HepG2 (cell line): Measurements from ENCODE around the gene ALDH1L2. TPM values are rescaled to one million over a fixed set of nuclear protein-coding genes. Genes with fewer than 3 reads are reported as not detected.

Source experiments
- ATAC-seq: fragments of 200-7000 bp; cut with Tn5 transposase; 3 replicates; pipeline ENCODE4 v1.9.1; 2020; ENCODE audit warnings: mild to moderate bottlenecking, moderate library complexity
- BruUV-seq: library from RNA; stranded (reverse); fragments of 400-500 nt; replicated peaks from 2 replicates; lab custom pipeline; 2021; lab: Mats Ljungman, UMichigan
- CTCF ChIA-PET: fragments of 300-600 bp; formaldehyde crosslinking; extraction: SDS; loops from one replicate; lab custom pipeline; 2021; ENCODE audit warnings: low total read pairs, inconsistent platforms, low intra/inter-chr PET ratio; lab: Yijun Ruan, JAX
- POLR2A ChIA-PET: fragments of 350-600 bp; sonication (Branson Sonifier 250); formaldehyde crosslinking; loops from one replicate; lab custom pipeline; 2020; ENCODE audit warnings: antibody characterized with exemption, inconsistent platforms; lab: Yijun Ruan, JAX
- DNase-seq: peaks from one replicate; pipeline ENCODE4 v3.0.0-alpha.2; 2015; ENCODE audit warnings: low spot score
- FAIRE-seq: peaks from 3 replicates; lab custom pipeline; 2011; peaks lifted over from hg19 to GRCh38; lab: Jason Lieb, UNC
- H2AFZ ChIP-seq: one replicate; pipeline ENCODE4 v1.6.1; 2011; ENCODE audit warnings: low read length, inconsistent platforms
- H3K27ac ChIP-seq: fragments of 300-600 bp; 3 replicates; pipeline ENCODE4 v1.8.0; 2011; ENCODE audit warnings: mixed run types, mild to moderate bottlenecking, mixed read lengths, low read length, inconsistent platforms; ENCODE audit not compliant: insufficient read depth; ENCODE audit errors: extremely low read length
- H3K27me3 ChIP-seq, 2 experiments: fragments of 200-600 bp in 1 of 2; 2 replicates in 1 of 2; 3 replicates in 1 of 2; pipeline versions ENCODE4 v1.6.0 to v1.8.0; 2011; ENCODE audit warnings: low read length in 2 of 2, mild to moderate bottlenecking in 2 of 2, moderate library complexity in 2 of 2, inconsistent platforms in 1 of 2; ENCODE audit not compliant: insufficient read depth in 2 of 2, control insufficient read depth in 1 of 2
- H3K36me3 ChIP-seq, 2 experiments: fragments of 200-600 bp in 1 of 2; replicated peaks in 1 of 2; 2 replicates in 1 of 2; 3 replicates in 1 of 2; pipeline versions ENCODE4 v1.5.1 to v1.8.0; 2011; ENCODE audit warnings: low read length in 2 of 2, inconsistent platforms in 1 of 2; ENCODE audit not compliant: insufficient read depth in 2 of 2, control insufficient read depth in 1 of 2
- H3K4me1 ChIP-seq: 2 replicates; pipeline ENCODE4 v1.5.1; 2012; ENCODE audit warnings: low read length, inconsistent platforms; ENCODE audit not compliant: insufficient read depth
- H3K4me2 ChIP-seq: 2 replicates; pipeline ENCODE4 v1.6.0; 2011; ENCODE audit warnings: low read depth, low read length, inconsistent platforms
- H3K4me3 ChIP-seq, 3 experiments: fragments of 200-600 bp in 1 of 3; sonication (generic), shearing (Covaris generic) in 1 of 3; replicated peaks in 1 of 3; 2 replicates each; pipeline ENCODE4 v1.5.1; 2011 to 2016; ENCODE audit warnings: low read length in 3 of 3, inconsistent platforms in 2 of 3, low read depth in 2 of 3, mild to moderate bottlenecking in 2 of 3, control low read depth in 1 of 3, mixed read lengths in 1 of 3; ENCODE audit not compliant: insufficient read depth in 1 of 3
- H3K79me2 ChIP-seq: one replicate; pipeline ENCODE4 v1.6.1; 2011; ENCODE audit warnings: low read length, inconsistent platforms; ENCODE audit not compliant: insufficient read depth
- H3K9ac ChIP-seq: 2 replicates; pipeline ENCODE4 v1.6.0; 2011; ENCODE audit warnings: mild to moderate bottlenecking, low read depth, low read length, inconsistent platforms; ENCODE audit not compliant: insufficient read depth
- H3K9me3 ChIP-seq: 2 replicates; pipeline ENCODE4 v1.5.1; 2012; ENCODE audit warnings: mild to moderate bottlenecking, low read length
- H4K20me1 ChIP-seq: 2 replicates; pipeline ENCODE4 v1.6.0; 2011; ENCODE audit warnings: inconsistent platforms, mild to moderate bottlenecking, low read length, moderate library complexity; ENCODE audit not compliant: insufficient read depth
- DMAP1 ChIP-seq: IDR thresholded peaks from 2 replicates; pipeline ENCODE4 v1.6.1; 2016
- ETV5 ChIP-seq: IDR thresholded peaks from 2 replicates; pipeline ENCODE4 v1.6.1; 2018; ENCODE audit warnings: missing biosample characterization, missing genetic modification reagents, inconsistent platforms, borderline replicate concordance
- FOSL1 ChIP-seq: sonication (generic); formaldehyde crosslinking; IDR thresholded peaks from 2 replicates; pipeline ENCODE4 v1.9.0; 2021; ENCODE audit warnings: missing genetic modification reagents, borderline replicate concordance
- FOSL2 ChIP-seq: sonication (generic); formaldehyde crosslinking; IDR thresholded peaks from 2 replicates; pipeline ENCODE4 v1.4.0; 2020; ENCODE audit warnings: missing genetic modification reagents
- FOXP1 ChIP-seq, 2 experiments: fragments of 450-650 bp in 1 of 2; IDR thresholded peaks; 2 replicates each; pipeline ENCODE4 v1.6.1; 2017 to 2018; ENCODE audit warnings: antibody characterized with exemption in 1 of 2
- HMG20A ChIP-seq: IDR thresholded peaks from 2 replicates; pipeline ENCODE4 v1.6.1; 2016; ENCODE audit warnings: borderline replicate concordance
- MAFK ChIP-seq, 2 experiments: IDR thresholded peaks in 1 of 2; conservative IDR thresholded peaks in 1 of 2; 2 replicates each; pipeline ENCODE4 v1.6.1; 2011; ENCODE audit warnings: improper control_type of control experiment in 2 of 2, low read length in 2 of 2
- MIXL1 ChIP-seq: IDR thresholded peaks from 2 replicates; pipeline ENCODE4 v1.6.1; 2016
- MTF1 ChIP-seq: sonication (generic); formaldehyde crosslinking; IDR thresholded peaks from 2 replicates; pipeline ENCODE4 v1.5.0; 2020; ENCODE audit warnings: missing genetic modification reagents
- MXD4 ChIP-seq: IDR thresholded peaks from 2 replicates; pipeline ENCODE4 v1.6.1; 2016; ENCODE audit warnings: mild to moderate bottlenecking, missing biosample characterization, missing genetic modification reagents
- MXI1 ChIP-seq: IDR thresholded peaks from 3 replicates; pipeline ENCODE4 v1.6.1; 2012; ENCODE audit warnings: low read depth, low read length, inconsistent platforms, borderline replicate concordance
- NAIF1 ChIP-seq: sonication (generic); formaldehyde crosslinking; IDR thresholded peaks from 2 replicates; pipeline ENCODE4 v1.5.0; 2020; ENCODE audit warnings: mild to moderate bottlenecking, missing genetic modification reagents, borderline replicate concordance
- NCOA2 ChIP-seq: sonication (generic); formaldehyde crosslinking; IDR thresholded peaks from 2 replicates; pipeline ENCODE4 v1.8.0; 2022; ENCODE audit warnings: inconsistent platforms
- NFE2 ChIP-seq: sonication (generic); formaldehyde crosslinking; IDR thresholded peaks from 2 replicates; pipeline ENCODE4 v1.4.0; 2020; ENCODE audit warnings: missing genetic modification reagents
- RARA ChIP-seq: IDR thresholded peaks from 2 replicates; pipeline ENCODE4 v1.6.1; 2016; ENCODE audit warnings: missing genetic modification reagents, missing compliant biosample characterization
- TCF12 ChIP-seq, 2 experiments: fragments of 450-650 bp in 1 of 2; sonication (generic) in 1 of 2; formaldehyde crosslinking in 1 of 2; IDR thresholded peaks; 2 replicates each; pipeline versions ENCODE4 v1.6.1 to v1.8.0; 2017 to 2022; ENCODE audit warnings: antibody characterized with exemption in 1 of 2, mild to moderate bottlenecking in 1 of 2, missing genetic modification reagents in 1 of 2, moderate library complexity in 1 of 2
- ZNF207 ChIP-seq: fragments of 450-650 bp; IDR thresholded peaks from 2 replicates; pipeline ENCODE4 v1.6.1; 2016; ENCODE audit warnings: antibody characterized with exemption, borderline replicate concordance
- ZNF24 ChIP-seq: fragments of 450-650 bp; IDR thresholded peaks from 2 replicates; pipeline ENCODE4 v1.6.1; 2017; ENCODE audit warnings: antibody characterized with exemption, mild to moderate bottlenecking
- ZNF773 ChIP-seq: sonication (generic); formaldehyde crosslinking; IDR thresholded peaks from 2 replicates; pipeline ENCODE4 v1.4.0; 2020; ENCODE audit warnings: missing genetic modification reagents, borderline replicate concordance
- ZNF776 ChIP-seq: sonication (generic); formaldehyde crosslinking; IDR thresholded peaks from 2 replicates; pipeline ENCODE4 v1.4.0; 2020; ENCODE audit warnings: mild to moderate bottlenecking, missing genetic modification reagents
- WGBS: methylation state at CpG from one replicate; pipeline ENCODE4 v1.1.6; 2017; ENCODE audit warnings: low lambda C conversion rate; 5-methylcytosine and 5-hydroxymethylcytosine counted together
- in situ Hi-C: cut with HindIII; loops from 2 replicates; pipeline ENCODE4 v1.10.0; 2017; ENCODE audit warnings: low pct_unique_long_range_greater_than_20kb; ENCODE audit not compliant: extremely low pct_ligation_motif_present
- intact Hi-C: fragments of 100-400 bp; cut with micrococcal nuclease; formaldehyde crosslinking; loops from one replicate; pipeline ENCODE4 v1.10.0; 2022; ENCODE audit not compliant: unreplicated experiment
- polyA plus RNA-seq, 8 experiments: library from polyadenylated mRNA; depleted of rRNA in 3 of 8; stranded (reverse) in 7 of 8; unstranded in 1 of 8; fragments of >200 nt; fragmentation: Illumina TruSeq in 4 of 8; extraction: Trizol in 4 of 8; gene quantifications; 2 replicates each; pipeline versions ENCODE4 v1.2.1 to v1.2.3, GENCODE V29; 2011 to 2016; ENCODE audit warnings: low read depth in 4 of 8, missing spikeins in 1 of 8, mixed read lengths in 1 of 8; ENCODE audit not compliant: insufficient read depth in 1 of 8
- total RNA-seq, 5 experiments: library from RNA; depleted of rRNA; stranded (reverse); fragments of >200 nt; fragmentation: Illumina TruSeq; extraction: Trizol; gene quantifications; 2 replicates each; pipeline ENCODE4 v1.2.3, GENCODE V29; 2016; ENCODE audit warnings: low read depth in 1 of 5
- TF ChIP-seq, protein P1 (sequence below): sonication (generic); formaldehyde crosslinking; IDR thresholded peaks from 2 replicates; pipeline ENCODE4 v1.4.0; 2020; ENCODE audit warnings: missing genetic modification reagents
- TF ChIP-seq, protein P2 (sequence below): IDR thresholded peaks from 2 replicates; pipeline ENCODE4 v1.4.0; 2020; ENCODE audit warnings: mild to moderate bottlenecking, missing genetic modification reagents

ALDH1L2 gene
- total and polyA plus RNA-seq, 2 of the 13 experiments (the other 11 are each of a cell fraction or from before 2014, with no cell fraction given) = 0.40 to 4.6 TPM

GRCh38 chr12:105120551-105120950 is 36.3 kb upstream of the ALDH1L2 start:
- ATAC-seq = peak; percentile 51; the same call in 1 of the 3 replicates
- in situ Hi-C loops = no loop called here
- H2AFZ ChIP-seq = no peak overlapping the region
- TF ChIP-seq NFE2 (CRISPR knock-in tag) (0 out of 2 replicates have a peak, but pooled peaks have one; percentile 41), MXI1 (no peak), MTF1 (CRISPR knock-in tag) (no peak), HMG20A (CRISPR knock-in tag) (peak; percentile 32; the same call in 1 of the 2 replicates), DMAP1 (CRISPR knock-in tag) (no peak), FOSL1 (CRISPR knock-in tag) (peak; percentile 58; the same call in 1 of the 2 replicates), FOSL2 (CRISPR knock-in tag) (peak; percentile 88), TCF12 (IDR thresholded peaks at IDR 0.05) (no peak), TCF12 (CRISPR knock-in tag; IDR thresholded peaks at IDR 0.05) (no peak), MXD4 (CRISPR knock-in tag) (no peak), ZNF24 (no peak), NCOA2 (CRISPR knock-in tag) (0 out of 2 replicates have a peak, but pooled peaks have one; percentile 20), MIXL1 (no peak), ETV5 (no peak), NAIF1 (no peak), ZNF773 (CRISPR knock-in tag) (no peak), ZNF207 (no peak), RARA (CRISPR knock-in tag) (peak; percentile 24; the same call in 1 of the 2 replicates), MAFK (conservative IDR thresholded peaks at IDR 0.05 in 1 of 2, IDR thresholded peaks at IDR 0.05 in 1 of 2; ENCODE audit: low read length in 2 of 2) (peak in 1 of 2 experiments; percentile 39; a peak in 2 of 4 replicates), ZNF776 (CRISPR knock-in tag) (no peak), FOXP1 (IDR thresholded peaks at IDR 0.05) (no peak), FOXP1 (CRISPR knock-in tag; IDR thresholded peaks at IDR 0.05) (peak; percentile 32; the same call in 1 of the 2 replicates)
- TF ChIP-seq, protein P1, sequence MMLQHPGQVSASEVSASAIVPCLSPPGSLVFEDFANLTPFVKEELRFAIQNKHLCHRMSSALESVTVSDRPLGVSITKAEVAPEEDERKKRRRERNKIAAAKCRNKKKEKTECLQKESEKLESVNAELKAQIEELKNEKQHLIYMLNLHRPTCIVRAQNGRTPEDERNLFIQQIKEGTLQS (CRISPR knock-in tag) = 0 out of 2 replicates have a peak, but pooled peaks have one; percentile 46
- TF ChIP-seq, protein P2, sequence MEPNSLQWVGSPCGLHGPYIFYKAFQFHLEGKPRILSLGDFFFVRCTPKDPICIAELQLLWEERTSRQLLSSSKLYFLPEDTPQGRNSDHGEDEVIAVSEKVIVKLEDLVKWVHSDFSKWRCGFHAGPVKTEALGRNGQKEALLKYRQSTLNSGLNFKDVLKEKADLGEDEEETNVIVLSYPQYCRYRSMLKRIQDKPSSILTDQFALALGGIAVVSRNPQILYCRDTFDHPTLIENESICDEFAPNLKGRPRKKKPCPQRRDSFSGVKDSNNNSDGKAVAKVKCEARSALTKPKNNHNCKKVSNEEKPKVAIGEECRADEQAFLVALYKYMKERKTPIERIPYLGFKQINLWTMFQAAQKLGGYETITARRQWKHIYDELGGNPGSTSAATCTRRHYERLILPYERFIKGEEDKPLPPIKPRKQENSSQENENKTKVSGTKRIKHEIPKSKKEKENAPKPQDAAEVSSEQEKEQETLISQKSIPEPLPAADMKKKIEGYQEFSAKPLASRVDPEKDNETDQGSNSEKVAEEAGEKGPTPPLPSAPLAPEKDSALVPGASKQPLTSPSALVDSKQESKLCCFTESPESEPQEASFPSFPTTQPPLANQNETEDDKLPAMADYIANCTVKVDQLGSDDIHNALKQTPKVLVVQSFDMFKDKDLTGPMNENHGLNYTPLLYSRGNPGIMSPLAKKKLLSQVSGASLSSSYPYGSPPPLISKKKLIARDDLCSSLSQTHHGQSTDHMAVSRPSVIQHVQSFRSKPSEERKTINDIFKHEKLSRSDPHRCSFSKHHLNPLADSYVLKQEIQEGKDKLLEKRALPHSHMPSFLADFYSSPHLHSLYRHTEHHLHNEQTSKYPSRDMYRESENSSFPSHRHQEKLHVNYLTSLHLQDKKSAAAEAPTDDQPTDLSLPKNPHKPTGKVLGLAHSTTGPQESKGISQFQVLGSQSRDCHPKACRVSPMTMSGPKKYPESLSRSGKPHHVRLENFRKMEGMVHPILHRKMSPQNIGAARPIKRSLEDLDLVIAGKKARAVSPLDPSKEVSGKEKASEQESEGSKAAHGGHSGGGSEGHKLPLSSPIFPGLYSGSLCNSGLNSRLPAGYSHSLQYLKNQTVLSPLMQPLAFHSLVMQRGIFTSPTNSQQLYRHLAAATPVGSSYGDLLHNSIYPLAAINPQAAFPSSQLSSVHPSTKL (CRISPR knock-in tag) = peak; percentile 69

More at GRCh38 chr12:105120551-105120950, 36.3 kb upstream of the ALDH1L2 start:
- no peak for FAIRE-seq
- no peak overlapping the region for H3K9ac ChIP-seq
- peaks cover 10% of the 10 kb centered on the region; the same call in 1 of the 2 replicates for H3K4me1 ChIP-seq
- POLR2A ChIA-PET = interaction anchor here (1.1 kb wide), 1 partner anchor 13 kb away, joined by 3 read pairs; the partner anchor contains the start of gene WASHC4
- H4K20me1 ChIP-seq = no peaks in the 10 kb centered on the region
- no peaks in the 10 kb centered on the region for H3K27me3 ChIP-seq
- DNase-seq = peak; percentile 61
- H3K36me3 ChIP-seq = peaks cover 12 to 41% of the 10 kb centered on the region in 2 experiments
- no peak overlapping the region for H3K4me2 ChIP-seq
- no peaks in the 10 kb centered on the region for H3K9me3 ChIP-seq
- H3K4me3 ChIP-seq = no peak overlapping the region
- intact Hi-C loops = no loop called here
- CTCF ChIA-PET = no interaction called here
- no TSS peak for BruUV-seq
- WGBS = 72% methylated on average over 2 of the region's 2 CpGs
- no peaks in the 10 kb centered on the region for H3K79me2 ChIP-seq
- no peak overlapping the region for H3K27ac ChIP-seq
